ENCODE data around the gene LMAN1L.

DNA sequence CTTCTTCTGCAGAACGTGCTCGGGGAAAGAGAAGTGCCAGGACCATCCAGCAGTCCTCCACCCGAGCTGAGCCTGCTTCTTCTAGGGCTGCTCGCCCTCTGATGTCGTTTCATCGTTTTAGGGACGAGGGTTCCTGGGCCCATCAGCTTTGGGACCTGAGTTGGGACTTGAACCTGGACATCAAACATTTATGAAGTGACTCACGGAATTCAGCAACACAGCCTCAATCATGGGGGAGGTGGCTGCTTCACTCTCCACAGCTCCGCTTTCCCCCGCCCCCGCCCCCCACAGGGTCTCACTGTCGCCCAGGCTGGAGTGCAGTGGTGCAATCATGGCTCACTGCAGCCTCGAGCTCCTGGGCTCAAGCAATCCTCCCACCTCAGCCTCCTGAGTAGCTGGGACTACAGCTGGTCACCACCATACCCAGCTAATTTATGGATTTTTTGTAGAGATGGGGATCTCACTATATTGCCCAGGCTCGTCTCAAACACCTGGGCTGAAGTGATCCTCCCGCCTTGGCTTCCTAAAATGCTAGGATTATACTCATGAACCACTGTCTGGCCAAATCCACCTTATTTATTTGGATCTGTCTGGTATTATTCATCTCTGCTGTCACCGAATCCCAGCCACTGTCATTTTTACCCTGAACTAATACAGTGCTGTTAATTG lies 61.3 kb downstream of the LMAN1L start:
- no peak for TF ChIP-seq EZH2 (IDR thresholded peaks at IDR 0.05; ENCODE audit: insufficient read depth, poor library complexity, severe bottlenecking)
- no peak for TF ChIP-seq EZH2phosphoT487 (IDR thresholded peaks at IDR 0.05; ENCODE audit: insufficient read depth, low read depth)

Measured in GM23248 (cell line).